SK-N-SH (cell line): ENCODE results near the gene LRMDA. TPM values are rescaled to one million over a fixed set of nuclear protein-coding genes. Genes with fewer than 3 reads are reported as not detected.
"Not testable (repeated sequence)": the region's sequence is repeated elsewhere in the genome, so short reads cannot be mapped to it uniquely, and the experiment has no call there.

Experiments used
- CTCF ChIA-PET: fragments of 300-600, 350-600 bp; formaldehyde crosslinking; extraction: SDS; loops from one replicate; lab custom pipeline; 2021; lab: Yijun Ruan, JAX
- POLR2A ChIA-PET: fragments of 350-600 bp; sonication (Branson Sonifier 250); formaldehyde crosslinking; extraction: SDS; loops from one replicate; lab custom pipeline; 2020; ENCODE audit warnings: antibody characterized with exemption, inconsistent platforms; lab: Yijun Ruan, JAX
- DNase-seq: peaks from one replicate; pipeline ENCODE4 v3.0.0; 2012
- H2AFZ ChIP-seq: fragments of 200-600 bp; sonication (generic); 2 replicates; pipeline ENCODE4 v1.8.1; 2016; ENCODE audit warnings: antibody characterized with exemption, mild to moderate bottlenecking, low read depth
- H3F3A ChIP-seq: fragments of 200-600 bp; sonication (generic); replicated peaks from 2 replicates; pipeline ENCODE3; 2016; ENCODE audit warnings: antibody characterized with exemption, mild to moderate bottlenecking; ENCODE audit not compliant: insufficient read depth
- H3K27ac ChIP-seq, 2 experiments: fragments of 200-500 bp in 1 of 2; fragments of 200-600 bp in 1 of 2; sonication (Bioruptor generic) in 1 of 2; sonication (generic), shearing (Covaris generic) in 1 of 2; 2 replicates each; pipeline versions ENCODE4 v1.5.1 to v1.6.1; 2014 to 2016; ENCODE audit warnings: low read depth in 2 of 2, inconsistent platforms in 1 of 2, low read length in 1 of 2, mild to moderate bottlenecking in 1 of 2, mixed read lengths in 1 of 2
- H3K27me3 ChIP-seq: fragments of 200-600 bp; sonication (generic), shearing (Covaris generic); 2 replicates; pipeline ENCODE4 v1.6.1; 2016; ENCODE audit warnings: mixed run types; ENCODE audit not compliant: insufficient read depth
- H3K36me3 ChIP-seq, 2 experiments: fragments of 200-500 bp in 1 of 2; fragments of 200-600 bp in 1 of 2; sonication (Bioruptor generic) in 1 of 2; sonication (generic) in 1 of 2; replicated peaks in 1 of 2; 2 replicates each; pipeline versions ENCODE3 to v1.5.1; 2014 to 2016; ENCODE audit warnings: low read length in 1 of 2, mild to moderate bottlenecking in 1 of 2; ENCODE audit not compliant: insufficient read depth in 2 of 2, control insufficient read depth in 1 of 2
- H3K4me1 ChIP-seq, 2 experiments: fragments of 200-500 bp in 1 of 2; fragments of 200-600 bp in 1 of 2; sonication (Bioruptor generic) in 1 of 2; sonication (generic), shearing (Covaris generic) in 1 of 2; 2 replicates each; pipeline versions ENCODE4 v1.5.1 to v1.6.1; 2014 to 2016; ENCODE audit warnings: low read depth in 1 of 2, low read length in 1 of 2, mixed run types in 1 of 2; ENCODE audit not compliant: insufficient read depth in 2 of 2, control insufficient read depth in 1 of 2
- H3K4me2 ChIP-seq: fragments of 200-600 bp; sonication (generic), shearing (Covaris generic); 2 replicates; pipeline ENCODE4 v1.6.1; 2017; ENCODE audit warnings: mixed run types
- H3K4me3 ChIP-seq, 2 experiments: fragments of 200-500 bp in 1 of 2; fragments of 200-600 bp in 1 of 2; sonication (Bioruptor generic) in 1 of 2; sonication (generic), shearing (Covaris generic) in 1 of 2; 2 replicates each; pipeline versions ENCODE4 v1.5.1 to v1.8.1; 2014 to 2016; ENCODE audit warnings: low read depth in 2 of 2, inconsistent platforms in 1 of 2, low read length in 1 of 2, mild to moderate bottlenecking in 1 of 2, mixed read lengths in 1 of 2, moderate library complexity in 1 of 2
- H3K79me2 ChIP-seq: fragments of 200-600 bp; sonication (generic); 2 replicates; pipeline ENCODE4 v1.8.1; 2017; ENCODE audit warnings: mild to moderate bottlenecking; ENCODE audit not compliant: insufficient read depth
- H3K9ac ChIP-seq: fragments of 200-600 bp; sonication (generic); 2 replicates; pipeline ENCODE4 v1.6.1; 2017; ENCODE audit warnings: mixed run types
- H3K9me2 ChIP-seq: fragments of 200-600 bp; sonication (generic); 2 replicates; pipeline ENCODE4 v1.6.1; 2017; ENCODE audit warnings: mixed run types
- H3K9me3 ChIP-seq: fragments of 200-600 bp; sonication (generic); 2 replicates; pipeline ENCODE4 v1.6.1; 2017; ENCODE audit warnings: mixed run types, mild to moderate bottlenecking, moderate library complexity
- H4K20me1 ChIP-seq: fragments of 200-600 bp; sonication (generic); 2 replicates; pipeline ENCODE4 v1.6.1; 2017; ENCODE audit warnings: mild to moderate bottlenecking, mixed run types; ENCODE audit not compliant: insufficient read depth
- CHD2 ChIP-seq: fragments of 150-350 bp; IDR thresholded peaks from 2 replicates; pipeline ENCODE4 v1.6.1; 2018; ENCODE audit warnings: low read length; ENCODE audit not compliant: partially characterized antibody
- CTCF ChIP-seq: fragments of 200-600 bp; sonication (generic); IDR thresholded peaks from 2 replicates; pipeline ENCODE4 v1.6.1; 2017; ENCODE audit warnings: antibody characterized with exemption, mild to moderate bottlenecking, moderate library complexity
- ELF1 ChIP-seq: IDR thresholded peaks from 2 replicates; pipeline ENCODE4 v1.4.0; 2012
- FOXJ3 ChIP-seq: sonication (generic); formaldehyde crosslinking; IDR thresholded peaks from 2 replicates; pipeline ENCODE4 v1.5.1; 2020; ENCODE audit warnings: mild to moderate bottlenecking, missing genetic modification reagents
- FOXM1 ChIP-seq: IDR thresholded peaks from 2 replicates; pipeline ENCODE4 v1.4.0; 2012; ENCODE audit warnings: low read depth, mild to moderate bottlenecking
- IRF3 ChIP-seq: fragments of 150-350 bp; IDR thresholded peaks from 2 replicates; pipeline ENCODE4 v1.6.1; 2016; ENCODE audit warnings: mild to moderate bottlenecking, low read depth, low read length
- MEF2A ChIP-seq: IDR thresholded peaks from 2 replicates; pipeline ENCODE4 v1.4.0; 2012; ENCODE audit warnings: low read depth, borderline replicate concordance
- NFIC ChIP-seq: IDR thresholded peaks from 2 replicates; pipeline ENCODE4 v1.4.0; 2012; ENCODE audit warnings: borderline replicate concordance
- POLR2AphosphoS5 ChIP-seq: IDR thresholded peaks from 2 replicates; pipeline ENCODE4 v1.6.1; 2012; ENCODE audit warnings: low read depth, low read length
- RFX5 ChIP-seq: IDR thresholded peaks from 2 replicates; pipeline ENCODE4 v1.6.1; 2012; ENCODE audit warnings: mild to moderate bottlenecking, improper control_type of control experiment, low read length
- RXRA ChIP-seq: IDR thresholded peaks from 2 replicates; pipeline ENCODE4 v1.4.0; 2012; ENCODE audit warnings: low read depth, mild to moderate bottlenecking, borderline replicate concordance
- SIN3A ChIP-seq: IDR thresholded peaks from 2 replicates; pipeline ENCODE4 v1.6.1; 2012; ENCODE audit warnings: low read depth, mild to moderate bottlenecking, low read length, moderate library complexity, borderline replicate concordance
- TAF1 ChIP-seq: IDR thresholded peaks from 2 replicates; pipeline ENCODE4 v1.6.1; 2012; ENCODE audit warnings: low read depth, mild to moderate bottlenecking, low read length, moderate library complexity, borderline replicate concordance
- TCF12 ChIP-seq: IDR thresholded peaks from 2 replicates; pipeline ENCODE4 v1.4.0; 2012
- TEAD4 ChIP-seq: IDR thresholded peaks from 2 replicates; pipeline ENCODE4 v1.4.0; 2012; ENCODE audit warnings: mild to moderate bottlenecking, borderline replicate concordance; ENCODE audit not compliant: insufficient read depth
- USF2 ChIP-seq: fragments of 150-350 bp; IDR thresholded peaks from 2 replicates; pipeline ENCODE4 v1.6.1; 2017; ENCODE audit warnings: antibody characterized with exemption, low read length, low read depth, borderline replicate concordance
- WGBS: methylation state at CpG from one replicate; pipeline ENCODE4 v1.1.6; 2017; ENCODE audit warnings: low lambda C conversion rate; 5-methylcytosine and 5-hydroxymethylcytosine counted together
- polyA plus RNA-seq, 3 experiments: library from polyadenylated mRNA; depleted of rRNA; stranded (reverse); fragments of >200 nt; gene quantifications; 2 replicates each; pipeline ENCODE4 v1.2.3, GENCODE V29; 2012

The LRMDA gene
- polyA plus RNA-seq, 1 of the 3 experiments (the other 2 are of a cell fraction), result 0.95 TPM

GRCh38 chr10:75746356-75746755, 314.9 kb downstream of the LRMDA start:
- Histone ChIP-seq H3K27me3 (no peaks in the 10 kb centered on the region), H3K4me2 (no peak overlapping the region), H3K79me2 (no peaks in the 10 kb centered on the region), H3K4me1 (no peaks in the 10 kb centered on the region), H3K4me3 (no peak overlapping the region), H3K9me3 (no peaks in the 10 kb centered on the region), H3K9ac (no peak overlapping the region), H3K27ac (no peak overlapping the region), H4K20me1 (no peaks in the 10 kb centered on the region), H3K9me2 (no peaks in the 10 kb centered on the region), H2AFZ (no peak overlapping the region), H3K36me3 (no peaks in the 10 kb centered on the region), H3F3A (no peaks in the 10 kb centered on the region)
- TF ChIP-seq SIN3A (no peak), IRF3 (no peak), RXRA (no peak), USF2 (no peak), TEAD4 (no peak), CTCF (no peak), TAF1 (no peak), CHD2 (no peak), FOXJ3 (no peak), POLR2AphosphoS5 (no peak), NFIC (no peak), ELF1 (no peak), FOXM1 (no peak), RFX5 (no peak), TCF12 (no peak), MEF2A (no peak)
- CTCF ChIA-PET, result interaction anchor here (1.0 kb wide), 1 partner anchor 9 kb away, joined by 3 read pairs; no protein-coding TSS in a partner anchor
- no peak for DNase-seq
- POLR2A ChIA-PET, result no interaction called here
- WGBS, result 79% methylated on average over 5 of the region's 5 CpGs

- WGBS, result 75% methylated on average over 10 of the region's 50 CpGs
- H3K27me3 ChIP-seq, H3K79me2 ChIP-seq, H4K20me1 ChIP-seq, H2AFZ ChIP-seq, H3K9ac ChIP-seq, DNase-seq, H3K4me2 ChIP-seq, H3K36me3 ChIP-seq, H3F3A ChIP-seq, H3K4me1 ChIP-seq, H3K4me3 ChIP-seq, H3K27ac ChIP-seq, H3K9me2 ChIP-seq, POLR2A ChIA-PET, CTCF ChIA-PET, H3K9me3 ChIP-seq: not testable (repeated sequence)
These were observed 318.9 kb downstream of the LRMDA start for GRCh38 chr10:75750093-75750875.
